IMR-90 (cell line): ENCODE data around the gene ZNF341. TPM values are rescaled to one million over a fixed set of nuclear protein-coding genes. Genes with fewer than 3 reads are reported as not detected.

Experiments
- ATAC-seq: fragments of 200-7000 bp; cut with Tn5 transposase; 2 replicates; pipeline ENCODE4 v1.9.1; 2020; ENCODE audit warnings: low read depth, mild to moderate bottlenecking, moderate library complexity
- BruUV-seq: library from RNA; stranded (reverse); fragments of 400-500 nt; replicated peaks from 2 replicates; lab custom pipeline; 2021; lab: Mats Ljungman, UMichigan
- CTCF ChIA-PET: fragments of 300-600 bp; formaldehyde crosslinking; extraction: SDS; loops from one replicate; lab custom pipeline; 2021; ENCODE audit warnings: antibody characterized with exemption; lab: Yijun Ruan, JAX
- POLR2A ChIA-PET: fragments of 300-600 bp; sonication (Branson Sonifier 250); formaldehyde crosslinking; loops from one replicate; lab custom pipeline; 2022; ENCODE audit warnings: antibody characterized with exemption; ENCODE audit not compliant: unreplicated experiment; lab: Charles Lee
- DNase-seq: peaks from one replicate; pipeline ENCODE4 v3.0.0; 2013
- H2AFZ ChIP-seq: replicated peaks from 2 replicates; pipeline ENCODE3; 2013; ENCODE audit warnings: low read length, mild to moderate bottlenecking; ENCODE audit not compliant: poor library complexity
- H2AK5ac ChIP-seq: 2 replicates; pipeline ENCODE4 v1.6.1; 2013; ENCODE audit warnings: low read depth, low read length, inconsistent platforms
- H2AK9ac ChIP-seq: replicated peaks from 2 replicates; pipeline ENCODE3; 2013; ENCODE audit warnings: mild to moderate bottlenecking, low read depth, low read length, moderate library complexity; ENCODE audit not compliant: poor library complexity
- H2BK120ac ChIP-seq: 2 replicates; pipeline ENCODE4 v1.6.1; 2013; ENCODE audit warnings: low read depth, low read length, inconsistent platforms
- H2BK15ac ChIP-seq: 3 replicates; pipeline ENCODE4 v1.6.1; 2013; ENCODE audit warnings: low read depth, low read length, inconsistent platforms
- H2BK20ac ChIP-seq: 2 replicates; pipeline ENCODE4 v1.6.1; 2013; ENCODE audit warnings: low read depth, mild to moderate bottlenecking, inconsistent platforms, low read length, moderate library complexity
- H2BK5ac ChIP-seq: 2 replicates; pipeline ENCODE4 v1.6.1; 2013; ENCODE audit warnings: mild to moderate bottlenecking, low read depth, low read length, inconsistent platforms; ENCODE audit not compliant: poor library complexity, severe bottlenecking
- H3K14ac ChIP-seq: replicated peaks from 2 replicates; pipeline ENCODE4 v1.6.1; 2013; ENCODE audit warnings: low read depth, low read length, inconsistent platforms
- H3K18ac ChIP-seq: 2 replicates; pipeline ENCODE4 v1.6.1; 2013; ENCODE audit warnings: low read depth, low read length, control low read depth
- H3K23ac ChIP-seq: 2 replicates; pipeline ENCODE4 v1.6.1; 2013; ENCODE audit warnings: low read depth, low read length, inconsistent platforms
- H3K27ac ChIP-seq: 2 replicates; pipeline ENCODE4 v1.5.1; 2013; ENCODE audit warnings: mild to moderate bottlenecking, control low read depth, low read length; ENCODE audit not compliant: insufficient read depth
- H3K27me3 ChIP-seq: 2 replicates; pipeline ENCODE4 v1.6.1; 2013; ENCODE audit warnings: low read length; ENCODE audit not compliant: control insufficient read depth, insufficient read depth
- H3K36me3 ChIP-seq: 2 replicates; pipeline ENCODE4 v1.6.1; 2013; ENCODE audit warnings: low read length, mixed read lengths; ENCODE audit not compliant: control insufficient read depth, insufficient read depth
- H3K4ac ChIP-seq: 2 replicates; pipeline ENCODE4 v1.6.1; 2013; ENCODE audit warnings: low read depth, low read length, inconsistent platforms
- H3K4me1 ChIP-seq: 2 replicates; pipeline ENCODE4 v1.6.1; 2013; ENCODE audit warnings: low read length, mixed read lengths; ENCODE audit not compliant: control insufficient read depth, insufficient read depth
- H3K4me2 ChIP-seq: 2 replicates; pipeline ENCODE4 v1.6.1; 2013; ENCODE audit warnings: low read depth, mild to moderate bottlenecking, control low read depth, low read length, moderate library complexity
- H3K4me3 ChIP-seq: 2 replicates; pipeline ENCODE4 v1.5.1; 2013; ENCODE audit warnings: low read depth, mild to moderate bottlenecking, control low read depth, low read length, moderate library complexity; ENCODE audit not compliant: insufficient read depth
- H3K56ac ChIP-seq: 2 replicates; pipeline ENCODE4 v1.6.1; 2013; ENCODE audit warnings: low read length, inconsistent platforms; ENCODE audit not compliant: insufficient read depth; ENCODE audit errors: extremely low read depth
- H3K79me1 ChIP-seq, 2 experiments: 2 replicates each; pipeline ENCODE4 v1.6.1; 2013; ENCODE audit warnings: low read length in 2 of 2, inconsistent platforms in 1 of 2, low read depth in 1 of 2
- H3K9ac ChIP-seq: 2 replicates; pipeline ENCODE4 v1.6.1; 2013; ENCODE audit warnings: low read depth, low read length, control low read depth
- H3K9me1 ChIP-seq: 2 replicates; pipeline ENCODE4 v1.6.1; 2013; ENCODE audit warnings: low read length, inconsistent platforms; ENCODE audit not compliant: insufficient read depth
- H3K9me3 ChIP-seq: 2 replicates; pipeline ENCODE4 v1.6.1; 2013; ENCODE audit warnings: low read length; ENCODE audit not compliant: control insufficient read depth, insufficient read depth
- H4K20me1 ChIP-seq: 2 replicates; pipeline ENCODE4 v1.6.1; 2013; ENCODE audit warnings: low read length, inconsistent platforms; ENCODE audit not compliant: insufficient read depth
- H4K5ac ChIP-seq: 2 replicates; pipeline ENCODE4 v1.6.1; 2013; ENCODE audit warnings: mild to moderate bottlenecking, low read depth, low read length, control low read depth
- H4K8ac ChIP-seq, 2 experiments: 2 replicates each; pipeline ENCODE4 v1.6.1; 2013; ENCODE audit warnings: low read depth in 2 of 2, low read length in 2 of 2, control low read depth in 1 of 2, inconsistent platforms in 1 of 2
- H4K91ac ChIP-seq: 2 replicates; pipeline ENCODE4 v1.6.1; 2013; ENCODE audit warnings: low read depth, low read length, inconsistent platforms; ENCODE audit not compliant: insufficient read depth
- BHLHE40 ChIP-seq: fragments of 150-350 bp; IDR thresholded peaks from 2 replicates; pipeline ENCODE4 v1.6.1; 2016; ENCODE audit warnings: mild to moderate bottlenecking, low read depth, low read length
- CEBPB ChIP-seq: IDR thresholded peaks from 2 replicates; pipeline ENCODE4 v1.6.1; 2012; ENCODE audit warnings: low read depth, low read length, improper control_type of control experiment
- CHD1 ChIP-seq: IDR thresholded peaks from 2 replicates; pipeline ENCODE4 v1.6.1; 2012; ENCODE audit warnings: low read depth, low read length, improper control_type of control experiment
- CTCF ChIP-seq: conservative IDR thresholded peaks from 2 replicates; pipeline ENCODE4 v1.5.1; 2012; ENCODE audit warnings: mild to moderate bottlenecking, low read depth, low read length, improper control_type of control experiment
- ELK1 ChIP-seq: fragments of 150-350 bp; IDR thresholded peaks from 2 replicates; pipeline ENCODE4 v1.6.1; 2016; ENCODE audit warnings: low read depth, mild to moderate bottlenecking, low read length, moderate library complexity, borderline replicate concordance
- FOS ChIP-seq: fragments of 150-350 bp; IDR thresholded peaks from 2 replicates; pipeline ENCODE4 v1.6.1; 2016; ENCODE audit warnings: low read depth, low read length
- MAFK ChIP-seq: IDR thresholded peaks from 2 replicates; pipeline ENCODE4 v1.6.1; 2012; ENCODE audit warnings: low read depth, low read length, improper control_type of control experiment
- MAZ ChIP-seq: IDR thresholded peaks from 2 replicates; pipeline ENCODE4 v1.6.1; 2012; ENCODE audit warnings: low read depth, mild to moderate bottlenecking, low read length, improper control_type of control experiment, moderate library complexity, borderline replicate concordance
- MXI1 ChIP-seq: IDR thresholded peaks from 2 replicates; pipeline ENCODE4 v1.6.1; 2012; ENCODE audit warnings: low read depth, mild to moderate bottlenecking, low read length, moderate library complexity, borderline replicate concordance
- NFE2L2 ChIP-seq: fragments of 150-350 bp; IDR thresholded peaks from 2 replicates; pipeline ENCODE4 v1.6.1; 2016; ENCODE audit warnings: low read depth, mild to moderate bottlenecking, low read length
- POLR2A ChIP-seq: IDR thresholded peaks from 2 replicates; pipeline ENCODE4 v1.6.1; 2012; ENCODE audit warnings: mild to moderate bottlenecking, low read depth, low read length
- RAD21 ChIP-seq: IDR thresholded peaks from 2 replicates; pipeline ENCODE4 v1.6.1; 2012; ENCODE audit warnings: low read length, improper control_type of control experiment
- RCOR1 ChIP-seq: IDR thresholded peaks from 2 replicates; pipeline ENCODE4 v1.6.1; 2012; ENCODE audit warnings: mild to moderate bottlenecking, low read length, improper control_type of control experiment; ENCODE audit not compliant: insufficient replicate concordance
- RFX5 ChIP-seq: IDR thresholded peaks from 2 replicates; pipeline ENCODE4 v1.8.0; 2012; ENCODE audit warnings: low read depth, mild to moderate bottlenecking, low read length, moderate library complexity
- SMC3 ChIP-seq: fragments of 150-350 bp; IDR thresholded peaks from 2 replicates; pipeline ENCODE4 v1.6.1; 2016; ENCODE audit warnings: low read depth, mild to moderate bottlenecking, antibody characterized with exemption, low read length, moderate library complexity
- USF2 ChIP-seq: fragments of 150-350 bp; IDR thresholded peaks from 2 replicates; pipeline ENCODE4 v1.6.1; 2017; ENCODE audit warnings: mild to moderate bottlenecking, antibody characterized with exemption, low read length, low read depth
- WGBS, 2 experiments: methylation state at CpG; one replicate each; pipeline versions ENCODE4 v1.1.5 to v1.1.7; 2013; ENCODE audit warnings: missing lambda C conversion rate in 2 of 2; ENCODE audit not compliant: insufficient read length in 1 of 2; ENCODE audit errors: extremely low coverage in 2 of 2; 5-methylcytosine and 5-hydroxymethylcytosine counted together
- dilution Hi-C: fragments of 300-500 bp; cut with HindIII; formaldehyde crosslinking; loops from one replicate; pipeline ENCODE4 v1.14.3; 2018; ENCODE audit warnings: low sequenced_read_pairs; ENCODE audit not compliant: unreplicated experiment
- in situ Hi-C: fragments of 300-500 bp; cut with MboI; formaldehyde crosslinking; loops from 3 replicates; pipeline ENCODE4 v1.14.3; 2019; ENCODE audit warnings: low sequenced_read_pairs, inconsistent platforms, mixed read lengths
- intact Hi-C: fragments of 100-400 bp; cut with micrococcal nuclease; formaldehyde crosslinking; loops from 2 replicates; pipeline ENCODE4 v1.10.0; 2022
- polyA plus RNA-seq, 3 experiments: library from polyadenylated mRNA; depleted of rRNA; stranded (reverse); fragments of >200 nt; gene quantifications; 2 replicates each; pipeline ENCODE4 v1.2.3, GENCODE V29; 2012; ENCODE audit warnings: low replicate concordance in 1 of 3
- total RNA-seq: library from RNA; depleted of rRNA; stranded (reverse); fragments of >200 nt; gene quantifications from 2 replicates; pipeline ENCODE4 v1.2.3, GENCODE V29; 2012

ZNF341 gene
- total and polyA plus RNA-seq, 2 of the 4 experiments (the other 2 are of a cell fraction), result 1.1 to 3.4 TPM

- Histone ChIP-seq H3K27ac (no peak overlapping the region), H2BK5ac (no peak overlapping the region), H3K9me3 (no peaks in the 10 kb centered on the region), H3K9me1 (no peaks in the 10 kb centered on the region), H2BK120ac (no peak overlapping the region), H4K20me1 (no peaks in the 10 kb centered on the region), H3K23ac (no peak overlapping the region), H3K36me3 (no peaks in the 10 kb centered on the region; the same call in 1 of the 2 replicates), H3K79me1 (no peaks in the 10 kb centered on the region), H3K4ac (no peak overlapping the region), H3K14ac (no peak overlapping the region), H3K4me1 (no peaks in the 10 kb centered on the region), H3K9ac (no peak overlapping the region), H2BK15ac (no peak overlapping the region), H2AK9ac (no peak overlapping the region), H2BK20ac (no peak overlapping the region), H4K91ac (no peak overlapping the region), H3K4me3 (no peak overlapping the region), H4K5ac (no peak overlapping the region), H3K27me3 (no peaks in the 10 kb centered on the region), H3K18ac (no peak overlapping the region), H3K56ac (no peak overlapping the region), H4K8ac (no peak overlapping the region), H2AFZ (no peak overlapping the region), H3K4me2 (no peak overlapping the region), H2AK5ac (no peak overlapping the region)
- no CpG with 5 or more reads among the region's 4 CpGs for WGBS, 2 experiments
- DNase-seq, result no peak
- dilution Hi-C loops (no loop called here), in situ Hi-C loops (no loop called here), intact Hi-C loops (no loop called here)
- ATAC-seq, result no peak
- BruUV-seq, result no TSS peak
- no peak for TF ChIP-seq MXI1
- no peak for TF ChIP-seq BHLHE40
- TF ChIP-seq ELK1, result no peak
- no peak for TF ChIP-seq RCOR1
- TF ChIP-seq NFE2L2, result no peak
- TF ChIP-seq FOS, result no peak
- no peak for TF ChIP-seq MAZ
- no peak for TF ChIP-seq SMC3
- TF ChIP-seq RAD21, result no peak
- TF ChIP-seq CEBPB, result no peak
- TF ChIP-seq RFX5, result no peak
- TF ChIP-seq CHD1, result no peak
- TF ChIP-seq USF2, result no peak
- TF ChIP-seq MAFK, result no peak
- no peak for TF ChIP-seq POLR2A
- no peak for TF ChIP-seq CTCF
- ChIA-PET POLR2A (no interaction called here), CTCF (no interaction called here)
These were observed 49.3 kb downstream of the ZNF341 start for GRCh38 chr20:33781133-33781532.
